Measurements from ENCODE around the gene UHRF1.
"Not testable (repeated sequence)": the region's sequence is repeated elsewhere in the genome, so short reads cannot be mapped to it uniquely, and the experiment has no call there.

The UHRF1 gene

GRCh38 chr19:4909156-4909896 lies at the start of gene UHRF1:
Gene UHRF1, plus strand, starts transcription at chr19:4909501. Its CDS starts 1,385 bp downstream, at chr19:4910886.
- peaks cover 60% of the 10 kb centered on the region for H3K4me1 Mint-ChIP-seq
- H3K27ac Mint-ChIP-seq: peak within 1 kb of the TSS; percentile 69 to 78
- peak; percentile 63 to 81 for DNase-seq
- H3K9me3 Mint-ChIP-seq: no peaks in the 10 kb centered on the region
- peak; percentile 70 for ATAC-seq
- peak within 1 kb of the TSS; percentile 89 to 95 for H3K4me3 Mint-ChIP-seq
- H3K27me3 Mint-ChIP-seq: no peaks in the 10 kb centered on the region

GRCh38 chr19:4859697-4860096 lies 49.6 kb upstream of the UHRF1 start:
- H3K4me3 Mint-ChIP-seq: no peak overlapping the region
- no peaks in the 10 kb centered on the region for H3K27me3 Mint-ChIP-seq
- ATAC-seq (no peak), DNase-seq (no peak)
- no peak overlapping the region for H3K27ac Mint-ChIP-seq
- H3K4me1 Mint-ChIP-seq: peaks cover 4% of the 10 kb centered on the region
- no peaks in the 10 kb centered on the region for H3K9me3 Mint-ChIP-seq

- Mint-ChIP-seq H3K27ac (no peak overlapping the region), H3K27me3 (no peaks in the 10 kb centered on the region), H3K4me3 (no peak overlapping the region), H3K9me3 (no peaks in the 10 kb centered on the region), H3K4me1 (peaks cover 5% of the 10 kb centered on the region)
- DNase-seq (no peak), ATAC-seq (no peak)
Observed at GRCh38 chr19:4861147-4861546, 48.2 kb upstream of the UHRF1 start.

GRCh38 chr19:4866595-4867424 lies 42.5 kb upstream of the UHRF1 start:
- no peaks in the 10 kb centered on the region for H3K9me3 Mint-ChIP-seq
- peak overlapping the region in 1 of 2 donors; percentile 34 for H3K27ac Mint-ChIP-seq
- peaks cover 37% of the 10 kb centered on the region for H3K4me1 Mint-ChIP-seq
- H3K27me3 Mint-ChIP-seq: no peaks in the 10 kb centered on the region
- ATAC-seq (peak; percentile 17), DNase-seq (peak; percentile 38 to 64)
- H3K4me3 Mint-ChIP-seq: peak overlapping the region; percentile 81 to 84

GRCh38 chr19:4867534-4868285 lies 41.6 kb upstream of the UHRF1 start, which contains the start of gene PLIN3:
Gene PLIN3, minus strand, starts transcription at chr19:4867667. Its CDS starts 6,273 bp downstream, at chr19:4861394.
- Mint-ChIP-seq H3K4me1 (peaks cover 45% of the 10 kb centered on the region), H3K27me3 (no peaks in the 10 kb centered on the region)
- ATAC-seq: peak; percentile 96

GRCh38 chr19:4868286-4868834 lies 40.9 kb upstream of the UHRF1 start:
- Mint-ChIP-seq H3K27ac (peak overlapping the region; percentile 15 to 52), H3K4me1 (peaks cover 48% of the 10 kb centered on the region), H3K9me3 (no peaks in the 10 kb centered on the region), H3K4me3 (peak overlapping the region; percentile 81 to 84), H3K27me3 (no peaks in the 10 kb centered on the region)
- DNase-seq (no peak), ATAC-seq (no peak)

More at GRCh38 chr19:4867534-4868285, 41.6 kb upstream of the UHRF1 start, which contains the start of gene PLIN3:
- Mint-ChIP-seq H3K9me3 (no peaks in the 10 kb centered on the region), H3K27ac (peak within 1 kb of the TSS; percentile 34 to 52), H3K4me3 (peak within 1 kb of the TSS; percentile 81 to 84)
- DNase-seq: peak; percentile 90 to 92

- H3K4me3 Mint-ChIP-seq: no peak overlapping the region
- H3K27me3 Mint-ChIP-seq: no peaks in the 10 kb centered on the region
- DNase-seq (peak in 1 of 2 donors; percentile 38), ATAC-seq (peak; percentile 46)
- H3K4me1 Mint-ChIP-seq: peaks cover 43% of the 10 kb centered on the region
- H3K9me3 Mint-ChIP-seq: no peaks in the 10 kb centered on the region
- no peak overlapping the region for H3K27ac Mint-ChIP-seq
Observed at GRCh38 chr19:4870025-4870700, 39.1 kb upstream of the UHRF1 start.

- DNase-seq: no peak
- Mint-ChIP-seq H3K27ac (no peak overlapping the region), H3K4me3 (no peak overlapping the region), H3K27me3 (no peaks in the 10 kb centered on the region), H3K9me3 (no peaks in the 10 kb centered on the region), H3K4me1 (peaks cover 37% of the 10 kb centered on the region)
- ATAC-seq: no peak
Observed at GRCh38 chr19:4871711-4872110, 37.6 kb upstream of the UHRF1 start.

- H3K4me1 Mint-ChIP-seq: peaks cover 35% of the 10 kb centered on the region
- no peaks in the 10 kb centered on the region for H3K27me3 Mint-ChIP-seq
- no peak overlapping the region for H3K4me3 Mint-ChIP-seq
- ATAC-seq: no peak
- DNase-seq: no peak
- no peaks in the 10 kb centered on the region for H3K9me3 Mint-ChIP-seq
- no peak overlapping the region for H3K27ac Mint-ChIP-seq
Observed at GRCh38 chr19:4873930-4874329, 35.4 kb upstream of the UHRF1 start.

- Mint-ChIP-seq H3K27ac (peak overlapping the region; percentile 87 to 90), H3K27me3 (no peaks in the 10 kb centered on the region), H3K4me1 (peaks cover 16% of the 10 kb centered on the region), H3K4me3 (peak overlapping the region in 1 of 2 donors; percentile 82), H3K9me3 (no peaks in the 10 kb centered on the region)
- DNase-seq: peak in 1 of 2 donors; percentile 11
- ATAC-seq: peak; percentile 49
Observed at GRCh38 chr19:4877753-4878490, 31.4 kb upstream of the UHRF1 start.

- H3K27ac Mint-ChIP-seq: peak overlapping the region; percentile 87 to 90
- H3K9me3 Mint-ChIP-seq: no peaks in the 10 kb centered on the region
- DNase-seq: peak; percentile 45 to 50
- peaks cover 15% of the 10 kb centered on the region for H3K4me1 Mint-ChIP-seq
- peak; percentile 79 for ATAC-seq
- no peaks in the 10 kb centered on the region for H3K27me3 Mint-ChIP-seq
- H3K4me3 Mint-ChIP-seq: peak overlapping the region; percentile 69 to 82
Observed at GRCh38 chr19:4878491-4878968, 30.8 kb upstream of the UHRF1 start.

- Mint-ChIP-seq H3K9me3 (no peaks in the 10 kb centered on the region), H3K27me3 (no peaks in the 10 kb centered on the region)
Observed at GRCh38 chr19:4879041-4879440, 30.3 kb upstream of the UHRF1 start.

GRCh38 chr19:4882874-4883273 lies 26.4 kb upstream of the UHRF1 start:
- H3K4me1 Mint-ChIP-seq: peaks cover 15% of the 10 kb centered on the region
- ATAC-seq, H3K9me3 Mint-ChIP-seq, H3K4me3 Mint-ChIP-seq, H3K27ac Mint-ChIP-seq, H3K27me3 Mint-ChIP-seq, DNase-seq: not testable (repeated sequence)

More at GRCh38 chr19:4879041-4879440, 30.3 kb upstream of the UHRF1 start:
- ATAC-seq: no peak
- DNase-seq: no peak
- peaks cover 15% of the 10 kb centered on the region for H3K4me1 Mint-ChIP-seq
- peak overlapping the region; percentile 87 to 90 for H3K27ac Mint-ChIP-seq
- peak overlapping the region; percentile 69 to 82 for H3K4me3 Mint-ChIP-seq

GRCh38 chr19:4884993-4885392 lies 24.3 kb upstream of the UHRF1 start:
- not testable (repeated sequence) for H3K4me3 Mint-ChIP-seq, ATAC-seq, H3K27me3 Mint-ChIP-seq

More at GRCh38 chr19:4884993-4885392, 24.3 kb upstream of the UHRF1 start:
- not testable (repeated sequence) for H3K9me3 Mint-ChIP-seq, H3K4me1 Mint-ChIP-seq, DNase-seq
- H3K27ac Mint-ChIP-seq: peak overlapping the region in 1 of 2 donors; percentile 34

Measured in stimulated activated naive CD8-positive, alpha-beta T cell treated with anti-CD3 and anti-CD28 coated beads, Interleukin-15, amount 100 ng/mL, for 72 hours (primary cell).